SK-N-SH (cell line): Measurements from ENCODE around the gene FNDC3B. TPM values are rescaled to one million over a fixed set of nuclear protein-coding genes. Genes with fewer than 3 reads are reported as not detected.

Experiments used
- CTCF ChIA-PET: fragments of 300-600, 350-600 bp; formaldehyde crosslinking; extraction: SDS; loops from one replicate; lab custom pipeline; 2021; lab: Yijun Ruan, JAX
- POLR2A ChIA-PET: fragments of 350-600 bp; sonication (Branson Sonifier 250); formaldehyde crosslinking; extraction: SDS; loops from one replicate; lab custom pipeline; 2020; ENCODE audit warnings: antibody characterized with exemption, inconsistent platforms; lab: Yijun Ruan, JAX
- DNase-seq: peaks from one replicate; pipeline ENCODE4 v3.0.0; 2012
- H2AFZ ChIP-seq: fragments of 200-600 bp; sonication (generic); 2 replicates; pipeline ENCODE4 v1.8.1; 2016; ENCODE audit warnings: antibody characterized with exemption, mild to moderate bottlenecking, low read depth
- H3F3A ChIP-seq: fragments of 200-600 bp; sonication (generic); replicated peaks from 2 replicates; pipeline ENCODE3; 2016; ENCODE audit warnings: antibody characterized with exemption, mild to moderate bottlenecking; ENCODE audit not compliant: insufficient read depth
- H3K27ac ChIP-seq, 2 experiments: fragments of 200-500 bp in 1 of 2; fragments of 200-600 bp in 1 of 2; sonication (Bioruptor generic) in 1 of 2; sonication (generic), shearing (Covaris generic) in 1 of 2; 2 replicates each; pipeline versions ENCODE4 v1.5.1 to v1.6.1; 2014 to 2016; ENCODE audit warnings: low read depth in 2 of 2, inconsistent platforms in 1 of 2, low read length in 1 of 2, mild to moderate bottlenecking in 1 of 2, mixed read lengths in 1 of 2
- H3K27me3 ChIP-seq: fragments of 200-600 bp; sonication (generic), shearing (Covaris generic); 2 replicates; pipeline ENCODE4 v1.6.1; 2016; ENCODE audit warnings: mixed run types; ENCODE audit not compliant: insufficient read depth
- H3K36me3 ChIP-seq, 2 experiments: fragments of 200-500 bp in 1 of 2; fragments of 200-600 bp in 1 of 2; sonication (Bioruptor generic) in 1 of 2; sonication (generic) in 1 of 2; replicated peaks in 1 of 2; 2 replicates each; pipeline versions ENCODE3 to v1.5.1; 2014 to 2016; ENCODE audit warnings: low read length in 1 of 2, mild to moderate bottlenecking in 1 of 2; ENCODE audit not compliant: insufficient read depth in 2 of 2, control insufficient read depth in 1 of 2
- H3K4me1 ChIP-seq, 2 experiments: fragments of 200-500 bp in 1 of 2; fragments of 200-600 bp in 1 of 2; sonication (Bioruptor generic) in 1 of 2; sonication (generic), shearing (Covaris generic) in 1 of 2; 2 replicates each; pipeline versions ENCODE4 v1.5.1 to v1.6.1; 2014 to 2016; ENCODE audit warnings: low read depth in 1 of 2, low read length in 1 of 2, mixed run types in 1 of 2; ENCODE audit not compliant: insufficient read depth in 2 of 2, control insufficient read depth in 1 of 2
- H3K4me2 ChIP-seq: fragments of 200-600 bp; sonication (generic), shearing (Covaris generic); 2 replicates; pipeline ENCODE4 v1.6.1; 2017; ENCODE audit warnings: mixed run types
- H3K4me3 ChIP-seq, 2 experiments: fragments of 200-500 bp in 1 of 2; fragments of 200-600 bp in 1 of 2; sonication (Bioruptor generic) in 1 of 2; sonication (generic), shearing (Covaris generic) in 1 of 2; 2 replicates each; pipeline versions ENCODE4 v1.5.1 to v1.8.1; 2014 to 2016; ENCODE audit warnings: low read depth in 2 of 2, inconsistent platforms in 1 of 2, low read length in 1 of 2, mild to moderate bottlenecking in 1 of 2, mixed read lengths in 1 of 2, moderate library complexity in 1 of 2
- H3K79me2 ChIP-seq: fragments of 200-600 bp; sonication (generic); 2 replicates; pipeline ENCODE4 v1.8.1; 2017; ENCODE audit warnings: mild to moderate bottlenecking; ENCODE audit not compliant: insufficient read depth
- H3K9ac ChIP-seq: fragments of 200-600 bp; sonication (generic); 2 replicates; pipeline ENCODE4 v1.6.1; 2017; ENCODE audit warnings: mixed run types
- H3K9me2 ChIP-seq: fragments of 200-600 bp; sonication (generic); 2 replicates; pipeline ENCODE4 v1.6.1; 2017; ENCODE audit warnings: mixed run types
- H3K9me3 ChIP-seq: fragments of 200-600 bp; sonication (generic); 2 replicates; pipeline ENCODE4 v1.6.1; 2017; ENCODE audit warnings: mixed run types, mild to moderate bottlenecking, moderate library complexity
- H4K20me1 ChIP-seq: fragments of 200-600 bp; sonication (generic); 2 replicates; pipeline ENCODE4 v1.6.1; 2017; ENCODE audit warnings: mild to moderate bottlenecking, mixed run types; ENCODE audit not compliant: insufficient read depth
- CHD2 ChIP-seq: fragments of 150-350 bp; IDR thresholded peaks from 2 replicates; pipeline ENCODE4 v1.6.1; 2018; ENCODE audit warnings: low read length; ENCODE audit not compliant: partially characterized antibody
- ELF1 ChIP-seq: IDR thresholded peaks from 2 replicates; pipeline ENCODE4 v1.4.0; 2012
- FOSL2 ChIP-seq: IDR thresholded peaks from 2 replicates; pipeline ENCODE4 v1.4.0; 2012; ENCODE audit warnings: low read depth, mild to moderate bottlenecking, moderate library complexity, borderline replicate concordance
- FOXM1 ChIP-seq: IDR thresholded peaks from 2 replicates; pipeline ENCODE4 v1.4.0; 2012; ENCODE audit warnings: low read depth, mild to moderate bottlenecking
- JUND ChIP-seq: IDR thresholded peaks from 2 replicates; pipeline ENCODE4 v1.4.0; 2012
- MXI1 ChIP-seq: IDR thresholded peaks from 2 replicates; pipeline ENCODE4 v1.6.1; 2012; ENCODE audit warnings: mild to moderate bottlenecking, low read depth, low read length, improper control_type of control experiment
- NFIC ChIP-seq: IDR thresholded peaks from 2 replicates; pipeline ENCODE4 v1.4.0; 2012; ENCODE audit warnings: borderline replicate concordance
- NRF1 ChIP-seq: IDR thresholded peaks from 2 replicates; pipeline ENCODE4 v1.6.1; 2012; ENCODE audit warnings: low read depth, mild to moderate bottlenecking, low read length
- RCOR1 ChIP-seq: fragments of 150-350 bp; IDR thresholded peaks from 2 replicates; pipeline ENCODE4 v1.6.1; 2017; ENCODE audit warnings: antibody characterized with exemption, low read length
- RFX5 ChIP-seq: IDR thresholded peaks from 2 replicates; pipeline ENCODE4 v1.6.1; 2012; ENCODE audit warnings: mild to moderate bottlenecking, improper control_type of control experiment, low read length
- SIN3A ChIP-seq: IDR thresholded peaks from 2 replicates; pipeline ENCODE4 v1.6.1; 2012; ENCODE audit warnings: low read depth, mild to moderate bottlenecking, low read length, moderate library complexity, borderline replicate concordance
- TAF1 ChIP-seq: IDR thresholded peaks from 2 replicates; pipeline ENCODE4 v1.6.1; 2012; ENCODE audit warnings: low read depth, mild to moderate bottlenecking, low read length, moderate library complexity, borderline replicate concordance
- TEAD4 ChIP-seq: IDR thresholded peaks from 2 replicates; pipeline ENCODE4 v1.4.0; 2012; ENCODE audit warnings: mild to moderate bottlenecking, borderline replicate concordance; ENCODE audit not compliant: insufficient read depth
- WGBS: methylation state at CpG from one replicate; pipeline ENCODE4 v1.1.6; 2017; ENCODE audit warnings: low lambda C conversion rate; 5-methylcytosine and 5-hydroxymethylcytosine counted together
- polyA plus RNA-seq, 3 experiments: library from polyadenylated mRNA; depleted of rRNA; stranded (reverse); fragments of >200 nt; gene quantifications; 2 replicates each; pipeline ENCODE4 v1.2.3, GENCODE V29; 2012
- TF ChIP-seq, protein P1 (sequence below): IDR thresholded peaks from 2 replicates; pipeline ENCODE4; 2012

FNDC3B gene
- polyA plus RNA-seq, 1 of the 3 experiments (the other 2 are of a cell fraction), result 10.4 TPM

DNA sequence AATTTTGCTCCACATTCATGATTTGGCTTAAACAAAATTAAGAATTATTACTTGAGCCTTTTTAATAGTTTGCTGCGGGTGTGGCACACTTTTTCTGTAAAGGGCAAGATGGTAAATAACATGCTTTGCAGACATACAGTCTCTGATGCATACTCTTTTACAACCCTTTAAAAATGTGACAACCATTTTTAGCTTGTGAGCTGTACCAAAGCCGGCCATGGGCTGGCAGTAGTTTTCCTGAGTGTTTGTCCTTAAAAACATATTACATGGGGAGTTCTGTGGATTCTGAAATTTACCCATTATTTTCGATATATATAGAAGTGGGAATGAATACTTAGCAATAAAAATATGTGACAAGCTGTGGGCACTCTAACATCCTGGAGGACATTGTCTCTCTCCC, 163.4 kb downstream of the FNDC3B start:
- Histone ChIP-seq H2AFZ (no peak overlapping the region), H3K9ac (no peak overlapping the region), H3K9me2 (no peaks in the 10 kb centered on the region), H3F3A (peaks cover 9% of the 10 kb centered on the region), H3K4me1 (peaks cover 4 to 20% of the 10 kb centered on the region in 2 experiments; a peak in 2 of 4 replicates), H3K27me3 (no peaks in the 10 kb centered on the region), H3K9me3 (no peaks in the 10 kb centered on the region), H3K4me2 (no peak overlapping the region), H3K27ac (0 out of 4 replicates have a peak overlapping the region, but pooled peaks of 1 of the 2 experiments have one; percentile 1), H4K20me1 (peaks cover 23% of the 10 kb centered on the region), H3K79me2 (peaks cover 97% of the 10 kb centered on the region), H3K36me3 (peaks cover 0 to 3% of the 10 kb centered on the region in 2 experiments), H3K4me3 (no peak overlapping the region)
- 91% methylated on average over 3 of the region's 3 CpGs for WGBS
- POLR2A ChIA-PET, result no interaction called here
- CTCF ChIA-PET, result no interaction called here
- TF ChIP-seq ELF1 (no peak), RCOR1 (no peak), TEAD4 (no peak)
- no peak for DNase-seq

DNA sequence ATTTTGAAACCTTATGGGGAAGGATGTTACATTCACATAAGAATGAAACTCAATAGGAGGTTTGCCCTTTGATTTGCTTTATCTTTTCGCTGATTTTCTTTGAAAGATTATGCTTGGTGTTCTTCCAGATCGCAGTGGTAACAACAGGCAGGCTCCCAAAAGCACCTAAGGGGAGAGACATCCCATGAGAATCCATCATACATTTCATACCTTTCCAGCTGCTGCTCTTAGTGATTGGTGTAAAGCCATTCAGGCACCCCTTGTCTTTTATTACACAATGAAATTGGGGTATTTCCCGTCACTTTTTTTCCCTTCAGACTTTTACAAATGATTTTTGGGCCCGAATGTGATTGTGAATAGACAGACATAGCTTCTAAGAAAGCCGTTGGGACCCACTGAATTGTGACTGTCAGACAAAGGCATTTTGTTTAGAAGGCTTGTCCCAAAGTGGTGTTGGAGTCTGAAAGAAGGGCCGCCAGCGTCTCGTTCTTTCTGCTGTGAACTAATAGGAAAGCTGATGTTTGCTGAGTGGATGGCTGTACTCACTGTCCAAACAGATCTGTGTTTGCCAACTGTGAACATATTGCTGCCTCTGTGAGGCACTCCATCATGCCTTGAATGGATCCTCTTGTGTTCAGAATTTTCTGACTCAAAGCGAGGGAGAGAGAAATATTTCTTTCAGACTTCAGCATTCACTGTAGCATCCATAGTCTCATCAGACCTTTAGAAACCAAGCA, 164.3 kb downstream of the FNDC3B start:
- Histone ChIP-seq H3K9me3 (no peaks in the 10 kb centered on the region), H3K27ac (no peak overlapping the region), H3K79me2 (peaks cover 96% of the 10 kb centered on the region), H3K4me3 (no peak overlapping the region), H3K9ac (no peak overlapping the region), H3K36me3 (peaks cover 0 to 3% of the 10 kb centered on the region in 2 experiments), H3K9me2 (no peaks in the 10 kb centered on the region), H3K4me1 (peaks cover 4 to 20% of the 10 kb centered on the region in 2 experiments; a peak in 2 of 4 replicates), H3K4me2 (no peak overlapping the region), H3F3A (peaks cover 9% of the 10 kb centered on the region), H3K27me3 (no peaks in the 10 kb centered on the region)
- CTCF ChIA-PET, result no interaction called here
- no peak for DNase-seq
- 83% methylated on average over 8 of the region's 9 CpGs for WGBS
- TF ChIP-seq CHD2, result no peak
- no peak for TF ChIP-seq TAF1
- TF ChIP-seq, protein P1, sequence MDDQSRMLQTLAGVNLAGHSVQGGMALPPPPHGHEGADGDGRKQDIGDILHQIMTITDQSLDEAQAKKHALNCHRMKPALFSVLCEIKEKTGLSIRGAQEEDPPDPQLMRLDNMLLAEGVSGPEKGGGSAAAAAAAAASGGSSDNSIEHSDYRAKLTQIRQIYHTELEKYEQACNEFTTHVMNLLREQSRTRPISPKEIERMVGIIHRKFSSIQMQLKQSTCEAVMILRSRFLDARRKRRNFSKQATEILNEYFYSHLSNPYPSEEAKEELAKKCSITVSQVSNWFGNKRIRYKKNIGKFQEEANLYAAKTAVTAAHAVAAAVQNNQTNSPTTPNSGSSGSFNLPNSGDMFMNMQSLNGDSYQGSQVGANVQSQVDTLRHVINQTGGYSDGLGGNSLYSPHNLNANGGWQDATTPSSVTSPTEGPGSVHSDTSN, result no peak
- no peak for TF ChIP-seq FOXM1
- TF ChIP-seq SIN3A, result no peak
- TF ChIP-seq RFX5, result no peak
- no peak for TF ChIP-seq FOSL2
- TF ChIP-seq NFIC, result no peak
- TF ChIP-seq, all 33 proteins: peak for 0
- Histone ChIP-seq H4K20me1 (peaks cover 27% of the 10 kb centered on the region), H2AFZ (no peak overlapping the region)
- POLR2A ChIA-PET, result no interaction called here

DNA sequence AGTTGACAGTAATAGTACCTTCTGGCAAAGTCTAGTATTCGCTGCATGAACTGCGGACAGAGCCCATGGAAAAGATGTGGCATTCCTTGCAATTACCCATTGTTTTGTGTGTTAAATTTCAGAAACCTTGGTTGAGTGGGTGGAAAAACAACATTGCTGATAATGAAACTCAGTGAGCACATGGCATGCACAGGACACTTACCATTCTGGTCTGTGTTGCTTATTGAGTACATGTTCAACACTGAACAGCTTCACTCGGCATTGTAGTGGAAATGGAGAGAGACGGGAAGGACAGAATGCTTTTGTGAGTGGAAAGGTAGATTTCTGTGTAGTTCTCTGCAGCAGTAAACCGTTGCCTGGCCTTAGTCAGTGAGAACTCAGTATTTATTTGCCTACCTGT, 165.3 kb downstream of the FNDC3B start:
- ChIA-PET POLR2A (no interaction called here), CTCF (no interaction called here)
- Histone ChIP-seq H3K9me3 (no peaks in the 10 kb centered on the region), H3K27me3 (no peaks in the 10 kb centered on the region), H3K9me2 (no peaks in the 10 kb centered on the region), H3K9ac (no peak overlapping the region), H3K27ac (no peak overlapping the region), H3K4me3 (no peak overlapping the region), H3F3A (peaks cover 9% of the 10 kb centered on the region), H3K4me1 (peaks cover 14 to 20% of the 10 kb centered on the region in 2 experiments; a peak in 2 of 4 replicates), H3K4me2 (no peak overlapping the region), H3K36me3 (peaks cover 0 to 3% of the 10 kb centered on the region in 2 experiments), H3K79me2 (peaks cover 96% of the 10 kb centered on the region), H4K20me1 (peaks cover 31% of the 10 kb centered on the region), H2AFZ (no peak overlapping the region)
- TF ChIP-seq JUND (no peak), MXI1 (no peak), NRF1 (no peak)
- whole genome bisulfite sequencing, result 98% methylated on average over 5 of the region's 5 CpGs
- no peak for DNase-seq
